Lung (tissue), 12 donors: ENCODE measurements around the gene ASB8. TPM values are rescaled to one million over a fixed set of nuclear protein-coding genes. Genes with fewer than 3 reads are reported as not detected.

Experiments
- ATAC-seq: fragments of 200-7000 bp; cut with Tn5 transposase; one replicate; pipeline ENCODE4 v1.9.1; 2020; ENCODE audit warnings: moderate number of reproducible peaks; ENCODE audit not compliant: insufficient read depth, low FRiP score
- DNase-seq, 3 donors: peaks; one replicate each; pipeline ENCODE4 v3.0.0-alpha.2; 2013 to 2017
- H3K27ac ChIP-seq, 2 donors: one replicate each; pipeline ENCODE4 v1.5.1; 2013; ENCODE audit warnings: mild to moderate bottlenecking in 2 of 2, moderate library complexity in 2 of 2, control low read depth in 1 of 2, inconsistent platforms in 1 of 2, low read depth in 1 of 2, low read length in 1 of 2
- H3K27me3 ChIP-seq, 3 donors: one replicate each; pipeline ENCODE4 v1.5.1; 2013; ENCODE audit warnings: low read length in 2 of 3; ENCODE audit not compliant: control insufficient read depth in 3 of 3, insufficient read depth in 3 of 3
- H3K36me3 ChIP-seq, 4 donors: one replicate each; pipeline ENCODE4 v1.5.1; 2013; ENCODE audit warnings: low read length in 4 of 4, mild to moderate bottlenecking in 1 of 4, moderate library complexity in 1 of 4; ENCODE audit not compliant: control insufficient read depth in 4 of 4, insufficient read depth in 4 of 4
- H3K4me1 ChIP-seq, 5 donors: one replicate each; pipeline ENCODE4 v1.5.1; 2013; ENCODE audit warnings: low read length in 5 of 5, mild to moderate bottlenecking in 2 of 5, moderate library complexity in 1 of 5; ENCODE audit not compliant: control insufficient read depth in 5 of 5, insufficient read depth in 5 of 5
- H3K4me3 ChIP-seq: one replicate; pipeline ENCODE4 v1.5.1; 2013; ENCODE audit warnings: mild to moderate bottlenecking, control low read depth, moderate library complexity
- H3K9ac ChIP-seq, 2 donors: one replicate each; pipeline ENCODE4 v1.5.1; 2013; ENCODE audit warnings: low read length in 2 of 2, control low read depth in 1 of 2; ENCODE audit not compliant: insufficient read depth in 1 of 2
- H3K9me3 ChIP-seq, 4 donors: one replicate each; pipeline ENCODE4 v1.5.1; 2013; ENCODE audit warnings: low read length in 3 of 4, mild to moderate bottlenecking in 1 of 4, moderate library complexity in 1 of 4; ENCODE audit not compliant: control insufficient read depth in 4 of 4, insufficient read depth in 3 of 4
- CTCF ChIP-seq: IDR thresholded peaks from 2 replicates; pipeline ENCODE4 v1.5.1; 2012; ENCODE audit warnings: mild to moderate bottlenecking; ENCODE audit errors: control extremely low read depth, extremely low read depth
- WGBS, 2 donors: extraction: QIAGEN DNeasy Blood & Tissue Kit; methylation state at CpG; one replicate each; pipeline ENCODE4 v1.1.7; 2013; 5-methylcytosine and 5-hydroxymethylcytosine counted together
- polyA plus RNA-seq, 2 donors: library from polyadenylated mRNA; stranded (reverse); fragments of 200-250 nt; gene quantifications; one replicate each; pipeline ENCODE4 v1.2.1, GENCODE V29; 2013
- total RNA-seq, 2 donors: library from RNA; depleted of rRNA in 1 of 2; stranded (reverse); fragments of >200 nt in 1 of 2; gene quantifications; one replicate each; pipeline ENCODE4 v1.2.1, GENCODE V29; 2014 to 2021
- donor health status: control.
- donor health status: control.
- donor health status: Bipolar disorder and iron deficiency.
- donor health status: healthy.
- donor health status: DM: yes; HTN: yes; CAD: no.

ASB8 gene
- total and polyA plus RNA-seq, 4 donors: 12.0 to 55.1 (median 26.9) TPM

GRCh38 chr12:48189331-48190125, 32.2 kb upstream of the ASB8 start:
- peak; percentile 73 for TF ChIP-seq CTCF
- Histone ChIP-seq H3K4me1 (no peaks in the 10 kb centered on the region), H3K27me3 (peaks cover 0 to 28% (median 21%) of the 10 kb centered on the region in 3 donors), H3K36me3 (no peaks in the 10 kb centered on the region), H3K4me3 (no peak overlapping the region), H3K9me3 (no peaks in the 10 kb centered on the region), H3K27ac (no peak overlapping the region), H3K9ac (no peak overlapping the region)
- no peak for ATAC-seq
- peak; percentile 79 to 86 (median 81) for DNase-seq
- 47 to 55% methylated on average over 6 of the region's 6 CpGs for WGBS, 2 donors

- no peak for DNase-seq
- no peak for ATAC-seq
- H3K4me3 ChIP-seq: no peak overlapping the region
- peaks cover 0 to 5% (median 0%) of the 10 kb centered on the region in 5 donors for H3K4me1 ChIP-seq
- H3K27ac ChIP-seq: no peak overlapping the region
- H3K9me3 ChIP-seq: no peaks in the 10 kb centered on the region
- peaks cover 0 to 42% (median 31%) of the 10 kb centered on the region in 3 donors for H3K27me3 ChIP-seq
- WGBS, 2 donors: 89 to 93% methylated on average over 10 of the region's 10 CpGs
- H3K36me3 ChIP-seq: no peaks in the 10 kb centered on the region
- no peak overlapping the region for H3K9ac ChIP-seq
- TF ChIP-seq CTCF: no peak
Measured at GRCh38 chr12:48187916-48188695, 30.8 kb upstream of the ASB8 start.

GRCh38 chr12:48185181-48185919, 28.0 kb upstream of the ASB8 start:
- peak; percentile 27 to 32 (median 31) for DNase-seq

More at GRCh38 chr12:48185181-48185919, 28.0 kb upstream of the ASB8 start:
- no peak for TF ChIP-seq CTCF
- Histone ChIP-seq H3K4me1 (peaks cover 0 to 10% (median 5%) of the 10 kb centered on the region in 5 donors), H3K27ac (no peak overlapping the region), H3K27me3 (peaks cover 0 to 64% (median 55%) of the 10 kb centered on the region in 3 donors), H3K36me3 (no peaks in the 10 kb centered on the region), H3K4me3 (no peak overlapping the region), H3K9me3 (no peaks in the 10 kb centered on the region), H3K9ac (no peak overlapping the region)
- no peak for ATAC-seq
- WGBS, 2 donors: 74 to 76% methylated on average over 10 of the region's 10 CpGs
